Measurements from ENCODE around the gene TMEM79.
A peak's percentile ranks its signal among the peaks of the same experiment; 100 is the strongest.

Gene TMEM79

GRCh38 chr1:156291226-156292061, 7.3 kb downstream of the TMEM79 start:
- WGBS (ENCODE audit: extremely low coverage, insufficient coverage, insufficient read length): no CpG with 5 or more reads among the region's 37 CpGs
- Histone ChIP-seq H2BK120ac (ENCODE audit: insufficient read depth, low read length, poor library complexity) (no peak overlapping the region), H4K8ac (ENCODE audit: low read depth, low read length) (peak overlapping the region; percentile 16), H3K4ac (ENCODE audit: low read depth, low read length) (no peak overlapping the region), H4K91ac (ENCODE audit: low read depth, low read length) (peak overlapping the region; percentile 3), H3K4me1 (ENCODE audit: control insufficient read depth in 1 of 2, insufficient read depth in 2 of 2, low read length in 2 of 2) (peaks cover 7 to 9% of the 10 kb centered on the region in 2 experiments), H3K9ac (ENCODE audit: low read length) (peak overlapping the region; percentile 17), H3K9me3 (ENCODE audit: insufficient read depth, low read depth, low read length) (no peaks in the 10 kb centered on the region), H3K14ac (ENCODE audit: low read length) (peak overlapping the region; percentile 58), H2BK12ac (ENCODE audit: low read length) (no peak overlapping the region), H2AFZ (ENCODE audit: insufficient read depth, low read length, poor library complexity) (peak overlapping the region; percentile 32), H2BK5ac (ENCODE audit: low read depth, low read length, poor library complexity) (no peak overlapping the region), H3K27me3 (ENCODE audit: insufficient read depth, low read length) (no peaks in the 10 kb centered on the region), H3K79me1 (ENCODE audit: low read length) (peaks cover 7% of the 10 kb centered on the region), H4K12ac (ENCODE audit: low read depth, low read length) (peak overlapping the region; percentile 4), H3K23ac (ENCODE audit: low read length) (no peak overlapping the region), H3K27ac (ENCODE audit: low read depth, low read length) (no peak overlapping the region), H3K18ac (ENCODE audit: low read length) (no peak overlapping the region), H2AK5ac (ENCODE audit: low read length) (peak overlapping the region; percentile 21), H3K36me3 (ENCODE audit: control insufficient read depth in 1 of 2, insufficient read depth in 2 of 2, low read length in 2 of 2) (peaks cover 12 to 13% of the 10 kb centered on the region in 2 experiments), H3K4me3 (ENCODE audit: low read depth, low read length) (peak overlapping the region; percentile 69), H3K79me2 (ENCODE audit: control insufficient read depth, insufficient read depth, low read length, poor library complexity) (peaks cover 7% of the 10 kb centered on the region), H3K4me2 (ENCODE audit: low read length) (peak overlapping the region; percentile 65)
- DNase-seq: peak; percentile 85 to 87

GRCh38 chr1:156293098-156293434, 8.9 kb downstream of the TMEM79 start:
- H4K8ac ChIP-seq (ENCODE audit: low read depth, low read length): no peak overlapping the region
- peaks cover 12 to 13% of the 10 kb centered on the region in 2 experiments for H3K36me3 ChIP-seq (ENCODE audit: control insufficient read depth in 1 of 2, insufficient read depth in 2 of 2, low read length in 2 of 2)
- WGBS (ENCODE audit: extremely low coverage, insufficient coverage, insufficient read length): no CpG with 5 or more reads among the region's 8 CpGs
- no peak overlapping the region for H2AK5ac ChIP-seq (ENCODE audit: low read length)
- no peaks in the 10 kb centered on the region for H3K27me3 ChIP-seq (ENCODE audit: insufficient read depth, low read length)
- no peak overlapping the region for H2BK120ac ChIP-seq (ENCODE audit: insufficient read depth, low read length, poor library complexity)
- H3K14ac ChIP-seq (ENCODE audit: low read length): no peak overlapping the region
- no peak for DNase-seq
- H3K18ac ChIP-seq (ENCODE audit: low read length): no peak overlapping the region
- no peak overlapping the region for H3K27ac ChIP-seq (ENCODE audit: low read depth, low read length)
- H3K79me2 ChIP-seq (ENCODE audit: control insufficient read depth, insufficient read depth, low read length, poor library complexity): peaks cover 7% of the 10 kb centered on the region
- no peak overlapping the region for H4K12ac ChIP-seq (ENCODE audit: low read depth, low read length)
- no peak overlapping the region for H2BK5ac ChIP-seq (ENCODE audit: low read depth, low read length, poor library complexity)
- no peaks in the 10 kb centered on the region for H3K9me3 ChIP-seq (ENCODE audit: insufficient read depth, low read depth, low read length)
- no peak overlapping the region for H3K4me3 ChIP-seq (ENCODE audit: low read depth, low read length)
- no peak overlapping the region for H2AFZ ChIP-seq (ENCODE audit: insufficient read depth, low read length, poor library complexity)
- H3K4me1 ChIP-seq (ENCODE audit: control insufficient read depth in 1 of 2, insufficient read depth in 2 of 2, low read length in 2 of 2): peaks cover 7 to 9% of the 10 kb centered on the region in 2 experiments
- H3K4me2 ChIP-seq (ENCODE audit: low read length): no peak overlapping the region
- H3K79me1 ChIP-seq (ENCODE audit: low read length): peaks cover 7% of the 10 kb centered on the region
- no peak overlapping the region for H3K4ac ChIP-seq (ENCODE audit: low read depth, low read length)
- H3K23ac ChIP-seq (ENCODE audit: low read length): no peak overlapping the region
- no peak overlapping the region for H4K91ac ChIP-seq (ENCODE audit: low read depth, low read length)
- H3K9ac ChIP-seq (ENCODE audit: low read length): no peak overlapping the region
- no peak overlapping the region for H2BK12ac ChIP-seq (ENCODE audit: low read length)

DNA sequence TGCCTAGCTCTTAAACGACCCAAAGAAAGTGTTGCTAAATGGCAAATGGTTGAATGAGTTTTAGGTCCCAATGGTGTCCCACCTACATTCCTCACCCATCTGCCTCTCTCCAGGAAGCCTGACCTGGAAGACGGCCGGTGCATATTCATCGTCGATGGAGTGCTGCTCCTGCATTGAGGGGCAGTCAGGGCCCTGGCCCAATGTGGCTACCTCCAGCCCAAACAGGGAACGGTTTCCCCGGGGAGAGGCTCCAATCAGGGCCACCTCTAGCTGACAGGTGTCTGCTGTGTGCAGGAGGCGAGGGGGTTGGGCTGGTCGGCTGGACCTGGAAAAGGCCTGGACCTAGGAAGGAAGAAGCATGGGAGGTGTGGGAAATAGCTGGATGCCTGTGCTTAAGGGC, 9.8 kb downstream of the TMEM79 start:
- WGBS (ENCODE audit: extremely low coverage, insufficient coverage, insufficient read length): no CpG with 5 or more reads among the region's 9 CpGs
- no peak overlapping the region for H2AFZ ChIP-seq (ENCODE audit: insufficient read depth, low read length, poor library complexity)
- peaks cover 7 to 9% of the 10 kb centered on the region in 2 experiments for H3K4me1 ChIP-seq (ENCODE audit: control insufficient read depth in 1 of 2, insufficient read depth in 2 of 2, low read length in 2 of 2)
- no peak overlapping the region for H2BK5ac ChIP-seq (ENCODE audit: low read depth, low read length, poor library complexity)
- H3K9me3 ChIP-seq (ENCODE audit: insufficient read depth, low read depth, low read length): no peaks in the 10 kb centered on the region
- DNase-seq: no peak
- H3K18ac ChIP-seq (ENCODE audit: low read length): no peak overlapping the region
- H3K23ac ChIP-seq (ENCODE audit: low read length): no peak overlapping the region
- H2BK12ac ChIP-seq (ENCODE audit: low read length): no peak overlapping the region
- H3K27me3 ChIP-seq (ENCODE audit: insufficient read depth, low read length): no peaks in the 10 kb centered on the region
- peaks cover 7% of the 10 kb centered on the region for H3K79me1 ChIP-seq (ENCODE audit: low read length)
- H4K8ac ChIP-seq (ENCODE audit: low read depth, low read length): no peak overlapping the region
- peaks cover 7% of the 10 kb centered on the region for H3K79me2 ChIP-seq (ENCODE audit: control insufficient read depth, insufficient read depth, low read length, poor library complexity)
- H2BK120ac ChIP-seq (ENCODE audit: insufficient read depth, low read length, poor library complexity): no peak overlapping the region
- H3K27ac ChIP-seq (ENCODE audit: low read depth, low read length): no peak overlapping the region
- H3K4me3 ChIP-seq (ENCODE audit: low read depth, low read length): no peak overlapping the region
- no peak overlapping the region for H3K14ac ChIP-seq (ENCODE audit: low read length)
- no peak overlapping the region for H3K4me2 ChIP-seq (ENCODE audit: low read length)
- H3K36me3 ChIP-seq (ENCODE audit: control insufficient read depth in 1 of 2, insufficient read depth in 2 of 2, low read length in 2 of 2): peaks cover 12 to 13% of the 10 kb centered on the region in 2 experiments
- no peak overlapping the region for H3K9ac ChIP-seq (ENCODE audit: low read length)
- H4K91ac ChIP-seq (ENCODE audit: low read depth, low read length): no peak overlapping the region
- no peak overlapping the region for H3K4ac ChIP-seq (ENCODE audit: low read depth, low read length)
- no peak overlapping the region for H4K12ac ChIP-seq (ENCODE audit: low read depth, low read length)
- no peak overlapping the region for H2AK5ac ChIP-seq (ENCODE audit: low read length)

GRCh38 chr1:156295391-156295947, 11.3 kb downstream of the TMEM79 start, which contains the start of gene GLMP:
GLMP (minus strand) TSS chr1:156295679; CDS start chr1:156295645, 34 bp downstream.
- WGBS (ENCODE audit: extremely low coverage, insufficient coverage, insufficient read length): no CpG with 5 or more reads among the region's 17 CpGs
- no peak within 1 kb of the TSS for H2BK120ac ChIP-seq (ENCODE audit: insufficient read depth, low read length, poor library complexity)
- peaks cover 7% of the 10 kb centered on the region for H3K79me1 ChIP-seq (ENCODE audit: low read length)
- H3K14ac ChIP-seq (ENCODE audit: low read length): peak within 1 kb of the TSS; percentile 67
- peaks cover 7% of the 10 kb centered on the region for H3K79me2 ChIP-seq (ENCODE audit: control insufficient read depth, insufficient read depth, low read length, poor library complexity)
- peak within 1 kb of the TSS; percentile 78 for H4K12ac ChIP-seq (ENCODE audit: low read depth, low read length)
- no peaks in the 10 kb centered on the region for H3K27me3 ChIP-seq (ENCODE audit: insufficient read depth, low read length)
- H3K27ac ChIP-seq (ENCODE audit: low read depth, low read length): no peak within 1 kb of the TSS
- H4K91ac ChIP-seq (ENCODE audit: low read depth, low read length): peak within 1 kb of the TSS; percentile 74
- H2BK5ac ChIP-seq (ENCODE audit: low read depth, low read length, poor library complexity): peak within 1 kb of the TSS; percentile 16
- peak within 1 kb of the TSS; percentile 81 for H3K4me3 ChIP-seq (ENCODE audit: low read depth, low read length)
- no peak within 1 kb of the TSS for H2BK12ac ChIP-seq (ENCODE audit: low read length)
- peak; percentile 33 to 65 for DNase-seq
- peak within 1 kb of the TSS; percentile 75 for H3K18ac ChIP-seq (ENCODE audit: low read length)
- H3K4me1 ChIP-seq (ENCODE audit: control insufficient read depth in 1 of 2, insufficient read depth in 2 of 2, low read length in 2 of 2): peaks cover 7 to 9% of the 10 kb centered on the region in 2 experiments
- no peak within 1 kb of the TSS for H3K23ac ChIP-seq (ENCODE audit: low read length)
- peak within 1 kb of the TSS; percentile 91 for H3K4me2 ChIP-seq (ENCODE audit: low read length)
- peak within 1 kb of the TSS; percentile 93 for H4K8ac ChIP-seq (ENCODE audit: low read depth, low read length)
- H3K4ac ChIP-seq (ENCODE audit: low read depth, low read length): peak within 1 kb of the TSS; percentile 75
- peak within 1 kb of the TSS; percentile 75 for H3K9ac ChIP-seq (ENCODE audit: low read length)
- peak within 1 kb of the TSS; percentile 13 for H2AK5ac ChIP-seq (ENCODE audit: low read length)
- peaks cover 11 to 12% of the 10 kb centered on the region in 2 experiments for H3K36me3 ChIP-seq (ENCODE audit: control insufficient read depth in 1 of 2, insufficient read depth in 2 of 2, low read length in 2 of 2)
- peak within 1 kb of the TSS; percentile 93 for H2AFZ ChIP-seq (ENCODE audit: insufficient read depth, low read length, poor library complexity)
- no peaks in the 10 kb centered on the region for H3K9me3 ChIP-seq (ENCODE audit: insufficient read depth, low read depth, low read length)
